GM11168 (cell line): ENCODE results near the gene GALNTL6.
"Not testable (repeated sequence)": the region's sequence is repeated elsewhere in the genome, so short reads cannot be mapped to it uniquely, and the experiment has no call there.

ENCODE experiments used
- in situ Hi-C: fragments of 300-500 bp; cut with MboI; formaldehyde crosslinking; loops from one replicate; pipeline ENCODE4 v1.12.0; 2022; ENCODE audit warnings: low sequenced_read_pairs; ENCODE audit not compliant: unreplicated experiment

The GALNTL6 gene

DNA sequence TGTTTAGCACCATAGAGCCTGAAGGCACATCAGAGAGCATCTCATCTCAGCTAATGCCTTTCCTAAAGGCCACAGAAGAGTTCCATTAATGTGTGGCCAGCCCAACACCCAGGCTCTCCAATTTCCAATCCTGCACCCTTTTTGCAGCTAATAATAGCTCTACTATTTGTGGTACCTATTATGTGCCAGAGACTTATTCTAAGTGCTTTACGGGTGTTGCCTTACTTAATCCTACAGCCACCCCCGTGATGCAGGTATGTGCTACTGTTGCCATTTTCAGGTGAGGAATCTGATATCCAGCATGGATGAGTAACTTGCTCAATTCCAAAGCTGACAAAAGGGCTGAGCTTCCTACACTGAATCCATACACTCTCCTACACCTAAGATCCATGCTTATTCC, 1137.8 kb downstream of the GALNTL6 start:
- in situ Hi-C loops, result no loop called here

- in situ Hi-C loops, result no loop called here
Observed at GRCh38 chr4:172951679-172952451, 1138.7 kb downstream of the GALNTL6 start.

- in situ Hi-C loops, result no loop called here
Observed at GRCh38 chr4:172953896-172954568, 1140.8 kb downstream of the GALNTL6 start.

- in situ Hi-C loops, result not testable (repeated sequence)
Observed at GRCh38 chr4:172956340-172956739, 1143.1 kb downstream of the GALNTL6 start.

- in situ Hi-C loops, result no loop called here
Observed at GRCh38 chr4:172957216-172957615, 1144.0 kb downstream of the GALNTL6 start.

- in situ Hi-C loops, result no loop called here
Observed at GRCh38 chr4:172962564-172963353, 1149.6 kb downstream of the GALNTL6 start.

- in situ Hi-C loops, result no loop called here
Observed at GRCh38 chr4:172963498-172964294, 1150.5 kb downstream of the GALNTL6 start.

GRCh38 chr4:172970189-172970588, 1157.0 kb downstream of the GALNTL6 start:
- in situ Hi-C loops, result not testable (repeated sequence)

- in situ Hi-C loops, result no loop called here
Observed at GRCh38 chr4:172974586-172974985, 1161.4 kb downstream of the GALNTL6 start.

DNA sequence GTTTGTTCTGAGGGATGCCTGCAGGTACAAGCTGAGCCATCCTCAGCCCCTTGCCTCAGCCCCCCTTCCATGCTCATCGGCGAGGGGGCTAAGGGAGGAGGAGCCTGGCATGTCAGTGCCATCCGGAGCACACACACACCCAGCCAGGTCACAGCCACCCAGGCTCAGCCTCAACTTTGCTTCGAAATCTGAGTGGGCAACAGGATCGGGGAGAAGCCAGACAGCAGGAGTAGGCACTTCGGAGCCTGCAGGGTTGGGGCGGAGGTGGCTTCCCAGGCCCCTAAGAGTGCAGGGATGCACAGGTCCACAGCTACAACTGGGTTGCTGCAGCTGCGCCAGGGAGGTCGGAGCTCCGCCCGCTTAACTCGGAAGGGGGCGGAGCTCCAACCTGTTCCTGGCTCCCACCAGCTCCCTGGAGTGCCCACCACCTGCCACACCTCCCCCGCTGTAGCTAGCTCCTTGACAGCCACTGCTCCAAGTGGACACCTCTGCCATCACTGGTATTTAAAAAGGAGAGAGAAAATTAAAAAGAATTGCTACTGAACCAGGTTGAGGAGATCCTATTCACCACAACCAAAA, 1162.5 kb downstream of the GALNTL6 start:
- in situ Hi-C loops, result no loop called here

GRCh38 chr4:172977491-172978041, 1164.4 kb downstream of the GALNTL6 start:
- in situ Hi-C loops, result not testable (repeated sequence)

GRCh38 chr4:172978848-172979247, 1165.6 kb downstream of the GALNTL6 start:
- in situ Hi-C loops, result no loop called here

- in situ Hi-C loops, result no loop called here
Observed at GRCh38 chr4:172979332-172979731, 1166.1 kb downstream of the GALNTL6 start.

GRCh38 chr4:172980219-172980618, 1167.0 kb downstream of the GALNTL6 start:
- in situ Hi-C loops, result no loop called here

GRCh38 chr4:172982151-172982590, 1169.0 kb downstream of the GALNTL6 start:
- in situ Hi-C loops, result no loop called here

DNA sequence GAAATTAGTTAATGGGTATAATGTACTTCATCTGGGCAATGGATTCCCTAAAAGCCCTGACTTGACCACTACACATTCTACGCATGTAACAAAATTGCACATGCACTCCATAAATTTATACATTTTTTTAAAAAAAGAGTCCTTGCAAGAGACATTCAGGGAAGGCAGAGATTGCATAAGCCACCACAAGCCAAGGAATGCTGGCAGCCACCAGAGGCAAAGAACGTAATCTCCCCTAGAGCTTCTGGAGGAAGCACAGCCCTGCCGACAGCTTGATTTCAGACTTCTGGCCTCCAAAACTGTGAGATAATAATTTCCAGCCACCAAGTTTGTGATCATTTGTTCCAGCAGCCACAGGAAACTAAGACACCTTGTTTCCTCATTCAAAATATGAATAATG, 1169.8 kb downstream of the GALNTL6 start:
- in situ Hi-C loops, result no loop called here

DNA sequence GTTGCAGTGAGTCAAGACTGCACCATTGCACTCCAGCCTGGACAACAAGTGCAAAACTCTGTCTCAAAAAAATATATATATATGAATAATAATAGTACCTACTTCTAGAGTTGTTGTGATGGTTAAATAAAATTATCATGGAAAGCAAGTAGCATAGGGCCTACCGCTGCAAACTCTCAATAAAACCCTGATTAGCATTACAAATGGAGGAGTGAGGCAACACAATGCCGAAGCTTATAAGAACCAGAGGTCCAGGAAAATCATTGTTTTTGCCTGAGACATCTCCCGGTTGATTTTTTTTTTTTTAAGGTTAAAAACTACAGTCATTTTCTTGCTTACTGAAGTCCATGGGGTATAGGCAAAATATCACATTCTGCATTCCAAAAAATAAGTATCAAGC, 1170.4 kb downstream of the GALNTL6 start:
- in situ Hi-C loops, result no loop called here

GRCh38 chr4:172985552-172985951, 1172.3 kb downstream of the GALNTL6 start:
- in situ Hi-C loops, result no loop called here

GRCh38 chr4:172986114-172986513, 1172.9 kb downstream of the GALNTL6 start:
- in situ Hi-C loops, result no loop called here
